Measurements from ENCODE around the gene TLE4. TPM values are rescaled to one million over a fixed set of nuclear protein-coding genes. Genes with fewer than 3 reads are reported as not detected.

TLE4 gene
- total and polyA plus RNA-seq, 2 donors (not counting 1 experiment from before 2014, with no cell fraction given), result 34.7 to 57.3 TPM

DNA sequence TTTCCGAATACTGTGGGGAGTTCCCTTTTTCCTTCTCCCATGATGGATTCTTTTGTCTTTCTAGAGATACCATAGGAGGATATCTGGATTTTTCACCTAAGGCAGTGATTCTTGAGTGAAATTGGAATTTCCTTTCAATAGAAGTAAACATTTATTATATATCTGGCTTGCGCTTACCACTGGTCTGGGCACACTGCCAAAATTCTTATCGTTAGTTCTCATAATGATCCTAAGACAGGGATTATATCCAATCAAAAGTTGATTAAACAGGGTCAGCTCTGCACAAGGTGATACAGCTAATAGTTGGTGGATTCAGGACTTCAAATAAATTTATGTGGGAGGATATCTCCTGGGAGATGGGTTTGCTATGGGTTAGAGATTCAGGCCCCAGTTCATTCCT is 9.6 kb downstream of the TLE4 start:
- Histone ChIP-seq H3K4me2 (replicated peaks; ENCODE audit: low read depth, low read length, poor library complexity, severe bottlenecking) (peak overlapping the region; percentile 10), H3K27me3 (replicated peaks in 1 of 4; ENCODE audit: control extremely low read depth in 1 of 4, control insufficient read depth in 3 of 4, insufficient read depth in 4 of 4, low read length in 3 of 4) (no peaks in the 10 kb centered on the region), H3K27ac (ENCODE audit: low read length in 2 of 2) (no peak overlapping the region), H3K9me3 (ENCODE audit: control extremely low read depth in 1 of 3, control insufficient read depth in 2 of 3, insufficient read depth in 1 of 3, low read length in 2 of 3) (no peaks in the 10 kb centered on the region), H3K4me1 (ENCODE audit: control insufficient read depth in 2 of 2, insufficient read depth in 2 of 2, low read length in 2 of 2) (peaks cover 26 to 30% of the 10 kb centered on the region in 2 donors), H3K9ac (ENCODE audit: low read length) (no peak overlapping the region), H2AFZ (ENCODE audit: insufficient read depth, low read depth, low read length, poor library complexity, severe bottlenecking) (no peak overlapping the region), H3K4me3 (ENCODE audit: control extremely low read depth in 1 of 5, extremely low read depth in 1 of 5, insufficient read depth in 1 of 5, low read depth in 2 of 5, low read length in 4 of 5) (no peak overlapping the region), H4K20me1 (ENCODE audit: control insufficient read depth, insufficient read depth, low read length, poor library complexity, severe bottlenecking) (peaks cover 48% of the 10 kb centered on the region), H3K79me2 (ENCODE audit: control insufficient read depth, insufficient read depth, low read length) (peaks cover 59% of the 10 kb centered on the region), H3K36me3 (replicated peaks in 1 of 2; ENCODE audit: control extremely low read depth in 1 of 2, control insufficient read depth in 1 of 2, extremely low read depth in 1 of 2, insufficient read depth in 2 of 2, low read length in 1 of 2) (peaks cover 4% of the 10 kb centered on the region in 2 experiments)
- ChIA-PET POLR2A (interaction anchor here (0.5 to 2.2 kb wide), 2 partner anchors 8 to 10 kb away, joined by 4 to 8 read pairs; partner anchors contain the start of gene TLE4), CTCF (no interaction called here)
- TF ChIP-seq, protein P1, sequence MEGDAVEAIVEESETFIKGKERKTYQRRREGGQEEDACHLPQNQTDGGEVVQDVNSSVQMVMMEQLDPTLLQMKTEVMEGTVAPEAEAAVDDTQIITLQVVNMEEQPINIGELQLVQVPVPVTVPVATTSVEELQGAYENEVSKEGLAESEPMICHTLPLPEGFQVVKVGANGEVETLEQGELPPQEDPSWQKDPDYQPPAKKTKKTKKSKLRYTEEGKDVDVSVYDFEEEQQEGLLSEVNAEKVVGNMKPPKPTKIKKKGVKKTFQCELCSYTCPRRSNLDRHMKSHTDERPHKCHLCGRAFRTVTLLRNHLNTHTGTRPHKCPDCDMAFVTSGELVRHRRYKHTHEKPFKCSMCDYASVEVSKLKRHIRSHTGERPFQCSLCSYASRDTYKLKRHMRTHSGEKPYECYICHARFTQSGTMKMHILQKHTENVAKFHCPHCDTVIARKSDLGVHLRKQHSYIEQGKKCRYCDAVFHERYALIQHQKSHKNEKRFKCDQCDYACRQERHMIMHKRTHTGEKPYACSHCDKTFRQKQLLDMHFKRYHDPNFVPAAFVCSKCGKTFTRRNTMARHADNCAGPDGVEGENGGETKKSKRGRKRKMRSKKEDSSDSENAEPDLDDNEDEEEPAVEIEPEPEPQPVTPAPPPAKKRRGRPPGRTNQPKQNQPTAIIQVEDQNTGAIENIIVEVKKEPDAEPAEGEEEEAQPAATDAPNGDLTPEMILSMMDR (IDR thresholded peaks at IDR 0.05), result no peak
- no peak for TF ChIP-seq EZH2 (IDR thresholded peaks at IDR 0.05; ENCODE audit: borderline replicate concordance, insufficient read depth, low read depth, low read length, poor library complexity, severe bottlenecking)
- Mint-ChIP-seq H3K9me3 (ENCODE audit: insufficient read depth) (no peaks in the 10 kb centered on the region), H3K4me3 (no peak overlapping the region), H3K27me3 (no peaks in the 10 kb centered on the region), H3K27ac (no peak overlapping the region), H3K4me1 (peaks cover 70% of the 10 kb centered on the region)
- no CpG with 5 or more reads among the region's 3 CpGs for WGBS (ENCODE audit: insufficient coverage)
- DNase-seq, result no peak
- intact Hi-C loops (cut with micrococcal nuclease), result no loop called here
- no peak for ATAC-seq (ENCODE audit: low read depth)

DNA sequence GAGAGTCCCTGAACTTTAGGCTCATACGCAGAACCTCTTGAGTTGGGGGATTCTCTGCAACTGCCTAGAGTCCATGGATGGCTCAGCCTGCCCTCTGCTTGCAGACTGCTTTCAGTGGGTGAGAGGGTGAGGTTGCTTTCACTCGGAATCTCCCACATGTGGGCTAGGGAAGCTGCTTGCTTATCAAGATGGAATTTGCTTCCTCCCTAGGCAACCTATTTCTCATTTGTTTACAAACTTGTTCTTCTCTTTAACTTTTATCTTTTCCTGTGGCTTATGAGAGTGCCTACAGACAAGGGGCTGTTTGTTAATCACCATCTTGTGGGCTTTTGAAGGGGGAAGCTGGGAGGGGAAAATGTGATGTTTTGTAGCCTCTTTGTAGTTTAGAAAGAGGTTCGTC is 10.0 kb downstream of the TLE4 start:
- H3K27ac ChIP-seq (ENCODE audit: low read length in 2 of 2), result no peak overlapping the region
- no peaks in the 10 kb centered on the region for H3K9me3 ChIP-seq (ENCODE audit: control extremely low read depth in 1 of 3, control insufficient read depth in 2 of 3, insufficient read depth in 1 of 3, low read length in 2 of 3)
- no peak overlapping the region for H3K4me3 ChIP-seq (ENCODE audit: control extremely low read depth in 1 of 5, extremely low read depth in 1 of 5, insufficient read depth in 1 of 5, low read depth in 2 of 5, low read length in 4 of 5)
- H3K79me2 ChIP-seq (ENCODE audit: control insufficient read depth, insufficient read depth, low read length), result peaks cover 60% of the 10 kb centered on the region
- H3K4me3 Mint-ChIP-seq, result no peak overlapping the region
- WGBS (ENCODE audit: insufficient coverage), result 59% methylated on average over 2 of the region's 3 CpGs
- DNase-seq (no peak), ATAC-seq (ENCODE audit: low read depth) (no peak)
- peaks cover 26 to 30% of the 10 kb centered on the region in 2 donors for H3K4me1 ChIP-seq (ENCODE audit: control insufficient read depth in 2 of 2, insufficient read depth in 2 of 2, low read length in 2 of 2)
- H3K4me1 Mint-ChIP-seq, result peaks cover 67% of the 10 kb centered on the region
- intact Hi-C loops (cut with micrococcal nuclease), result no loop called here
- POLR2A ChIA-PET, result interaction anchor here (0.5 to 2.2 kb wide), 2 partner anchors 8 to 10 kb away, joined by 4 to 8 read pairs; partner anchors contain the start of gene TLE4
- no peaks in the 10 kb centered on the region for H3K27me3 ChIP-seq (replicated peaks in 1 of 4; ENCODE audit: control extremely low read depth in 1 of 4, control insufficient read depth in 3 of 4, insufficient read depth in 4 of 4, low read length in 3 of 4)
- CTCF ChIA-PET, result no interaction called here
- peak overlapping the region; percentile 10 for H3K4me2 ChIP-seq (replicated peaks; ENCODE audit: low read depth, low read length, poor library complexity, severe bottlenecking)
- H3K36me3 ChIP-seq (replicated peaks in 1 of 2; ENCODE audit: control extremely low read depth in 1 of 2, control insufficient read depth in 1 of 2, extremely low read depth in 1 of 2, insufficient read depth in 2 of 2, low read length in 1 of 2), result peaks cover 4 to 6% of the 10 kb centered on the region in 2 experiments
- H3K9me3 Mint-ChIP-seq (ENCODE audit: insufficient read depth), result no peaks in the 10 kb centered on the region
- no peak overlapping the region for H2AFZ ChIP-seq (ENCODE audit: insufficient read depth, low read depth, low read length, poor library complexity, severe bottlenecking)
- H3K27ac Mint-ChIP-seq, result no peak overlapping the region
- H4K20me1 ChIP-seq (ENCODE audit: control insufficient read depth, insufficient read depth, low read length, poor library complexity, severe bottlenecking), result peaks cover 52% of the 10 kb centered on the region
- TF ChIP-seq, protein P1 (IDR thresholded peaks at IDR 0.05), result no peak
- TF ChIP-seq EZH2 (IDR thresholded peaks at IDR 0.05; ENCODE audit: borderline replicate concordance, insufficient read depth, low read depth, low read length, poor library complexity, severe bottlenecking), result no peak
- no peaks in the 10 kb centered on the region for H3K27me3 Mint-ChIP-seq
- H3K9ac ChIP-seq (ENCODE audit: low read length), result no peak overlapping the region

Data from B cell (primary cell).